ENCODE measurements around the gene PLCG1.
"Not testable (repeated sequence)": the region's sequence is repeated elsewhere in the genome, so short reads cannot be mapped to it uniquely, and the experiment has no call there.

The PLCG1 gene

DNA sequence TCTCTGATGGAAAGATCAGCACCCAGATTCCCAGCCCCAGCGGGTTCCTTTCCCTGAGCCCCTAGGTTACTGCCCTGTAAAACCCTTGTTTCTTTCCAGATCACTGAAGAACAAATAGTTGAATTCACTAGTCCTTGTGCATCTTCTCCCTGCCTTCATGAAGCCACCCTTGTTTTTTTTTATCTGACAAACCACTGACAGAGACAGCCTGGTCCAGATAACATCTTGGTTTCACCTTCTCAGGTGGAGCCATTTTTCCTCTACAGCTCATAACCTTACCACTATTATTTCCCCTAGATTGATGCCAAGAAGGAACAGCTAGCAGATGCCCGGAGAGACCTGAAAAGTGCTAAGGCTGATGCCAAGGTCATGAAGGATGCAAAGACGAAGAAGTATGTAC lies 15.9 kb upstream of the PLCG1 start:
- DNase-seq: no peak

GRCh38 chr20:41123631-41124030 lies 13.7 kb upstream of the PLCG1 start:
- DNase-seq: no peak
- intact Hi-C loops (cut with DNase I): no loop called here

More for the DNA sequence above, 15.9 kb upstream of the PLCG1 start:
- intact Hi-C loops (cut with DNase I): no loop called here

DNA sequence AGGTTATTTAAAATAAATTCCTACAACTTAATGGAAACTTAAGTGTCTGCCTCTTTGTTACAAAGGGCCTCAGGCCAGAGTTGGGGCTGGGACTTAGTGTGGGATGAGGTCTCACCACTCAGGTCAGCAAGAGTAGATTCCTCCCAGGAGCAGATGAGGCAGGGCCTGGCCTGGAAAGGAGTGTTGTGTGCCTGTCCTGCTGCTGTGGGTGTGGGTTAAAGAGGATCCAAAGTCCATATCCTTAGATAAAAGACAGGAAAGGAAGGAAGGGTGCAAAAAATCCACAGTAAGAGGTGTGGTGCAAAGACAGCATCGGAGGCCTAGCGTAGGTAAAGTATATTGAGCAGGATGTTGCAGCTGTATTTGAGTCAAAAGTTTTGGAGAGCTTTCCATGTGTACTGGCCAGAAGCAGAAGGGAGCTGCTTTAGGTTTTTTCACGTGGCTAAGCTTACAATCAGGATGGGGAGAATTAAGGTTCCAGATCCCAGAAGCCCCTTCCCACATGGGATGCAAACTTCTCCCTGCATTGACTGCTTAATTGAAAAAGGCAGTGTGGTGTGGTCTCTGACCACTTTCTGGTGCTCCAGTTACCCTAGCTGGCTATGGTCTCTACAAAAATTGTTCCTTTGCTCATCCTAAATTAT lies 12.8 kb upstream of the PLCG1 start:
- intact Hi-C loops (cut with DNase I): no loop called here
- no peak for DNase-seq

- peak in 2 of 42 donors; percentile 1 to 24 for DNase-seq
- intact Hi-C loops (cut with DNase I): no loop called here
Measured at GRCh38 chr20:41125530-41126457, 11.5 kb upstream of the PLCG1 start.

DNA sequence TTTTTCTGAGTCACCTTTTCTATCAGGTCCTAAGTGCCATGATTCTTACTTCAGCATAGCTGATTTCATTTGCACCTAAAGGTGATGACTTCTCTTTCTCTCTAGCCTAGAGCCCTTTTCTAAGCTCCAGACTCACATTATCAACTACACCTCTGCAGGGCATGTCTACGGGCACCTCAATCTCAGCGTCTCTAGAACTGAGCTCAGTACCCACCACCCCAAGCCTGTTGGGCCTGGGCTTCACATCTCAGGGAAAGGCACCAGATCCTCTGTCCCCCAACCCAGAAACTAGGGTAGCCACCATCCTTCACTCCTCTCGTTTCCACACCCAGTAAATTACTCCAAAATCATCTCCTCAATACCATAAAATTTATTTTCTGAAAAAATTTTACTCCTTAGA lies 10.6 kb upstream of the PLCG1 start:
- peak in 3 of 42 donors; percentile 5 to 33 (median 31) for DNase-seq
- intact Hi-C loops (cut with DNase I): no loop called here

DNA sequence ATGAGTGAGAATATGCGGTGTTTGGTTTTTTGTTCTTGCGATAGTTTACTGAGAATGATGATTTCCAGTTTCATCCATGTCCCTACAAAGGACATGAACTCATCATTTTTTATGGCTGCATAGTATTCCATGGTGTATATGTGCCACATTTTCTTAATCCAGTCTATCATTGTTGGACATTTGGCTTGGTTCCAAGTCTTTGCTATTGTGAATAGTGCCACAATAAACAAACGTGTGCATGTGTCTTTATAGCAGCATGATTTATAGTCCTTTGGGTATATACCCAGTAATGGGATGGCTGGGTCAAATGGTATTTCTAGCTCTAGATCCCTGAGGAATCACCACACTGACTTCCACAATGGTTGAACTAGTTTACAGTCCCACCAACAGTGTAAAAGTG lies 9.0 kb upstream of the PLCG1 start:
- intact Hi-C loops (cut with DNase I); DNase-seq: not testable (repeated sequence)

DNA sequence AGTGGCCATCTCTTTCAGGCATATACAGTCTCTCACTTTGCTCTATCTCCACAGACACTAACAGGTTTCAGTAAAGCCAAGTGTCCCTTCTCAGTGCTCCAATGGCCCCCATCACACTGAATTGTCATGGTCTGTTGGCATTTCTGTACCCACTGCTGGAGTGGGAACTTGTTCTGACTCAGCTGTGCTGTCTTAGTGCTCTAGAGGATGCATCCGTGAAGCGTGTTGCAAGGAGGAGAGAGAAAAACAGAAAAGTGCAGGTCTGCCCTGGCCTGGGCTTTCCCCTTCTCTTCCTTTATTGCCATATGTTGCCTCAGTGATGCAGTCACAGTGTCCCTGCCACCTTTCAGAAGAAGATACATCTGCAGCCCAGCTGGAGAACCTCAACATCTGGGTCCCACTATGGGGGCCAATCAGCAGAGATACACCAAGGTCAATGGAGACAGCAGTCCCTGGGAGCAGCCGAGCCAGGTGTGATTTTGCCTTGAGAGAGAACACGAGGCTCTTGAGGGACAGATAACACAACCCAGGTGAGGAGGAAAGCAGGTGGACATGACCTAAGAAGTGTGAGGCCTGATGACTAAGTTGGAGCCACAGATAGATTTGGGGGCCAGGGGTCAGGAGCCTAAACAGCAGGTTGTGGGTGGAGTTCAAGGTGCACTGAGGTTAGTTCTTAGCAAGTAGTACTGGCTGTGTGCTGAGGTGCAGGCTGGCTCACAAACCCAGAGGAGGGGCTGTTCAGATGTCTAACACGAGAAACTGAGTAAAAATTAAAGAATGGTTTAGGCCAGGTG lies 5.6 kb upstream of the PLCG1 start:
- peak in 4 of 42 donors; percentile 2 to 33 (median 10) for DNase-seq
- intact Hi-C loops (cut with DNase I): no loop called here

- intact Hi-C loops (cut with DNase I): not testable (repeated sequence)
- DNase-seq: peak in 2 of 42 donors; percentile 0 to 4
Measured at GRCh38 chr20:41132388-41132775, 5.0 kb upstream of the PLCG1 start.

DNA sequence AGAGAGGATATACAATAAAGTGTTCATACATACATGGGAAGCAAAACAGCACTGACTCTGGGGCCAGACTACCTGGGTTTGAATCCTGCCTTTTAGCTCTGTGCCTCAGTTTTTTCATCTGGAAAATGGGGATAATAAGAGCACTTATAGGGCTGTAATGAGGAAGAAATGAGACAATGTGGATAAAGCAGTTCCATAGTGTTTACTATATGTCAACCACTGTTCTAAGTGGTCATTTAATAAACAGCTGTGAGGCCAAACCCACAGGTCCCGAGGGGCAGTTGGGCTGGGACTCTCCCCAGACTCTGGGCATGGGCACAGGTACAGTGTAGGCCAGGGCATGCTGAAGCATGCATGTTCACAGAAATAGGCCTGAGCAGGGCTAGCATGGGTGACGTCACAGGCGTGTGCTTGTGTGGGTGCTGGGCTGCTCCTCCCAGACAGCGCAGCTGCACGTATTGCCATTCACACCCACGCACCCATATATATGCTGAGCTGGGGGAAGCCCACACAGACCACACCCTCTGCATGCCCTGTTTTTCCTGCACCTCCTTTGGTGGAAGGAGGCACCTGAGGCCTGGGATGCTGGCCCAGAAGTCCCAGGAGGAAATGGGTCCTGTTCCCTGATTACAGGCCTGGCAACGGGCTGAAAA lies 3.5 kb upstream of the PLCG1 start:
- intact Hi-C loops (cut with DNase I): no loop called here

DNA sequence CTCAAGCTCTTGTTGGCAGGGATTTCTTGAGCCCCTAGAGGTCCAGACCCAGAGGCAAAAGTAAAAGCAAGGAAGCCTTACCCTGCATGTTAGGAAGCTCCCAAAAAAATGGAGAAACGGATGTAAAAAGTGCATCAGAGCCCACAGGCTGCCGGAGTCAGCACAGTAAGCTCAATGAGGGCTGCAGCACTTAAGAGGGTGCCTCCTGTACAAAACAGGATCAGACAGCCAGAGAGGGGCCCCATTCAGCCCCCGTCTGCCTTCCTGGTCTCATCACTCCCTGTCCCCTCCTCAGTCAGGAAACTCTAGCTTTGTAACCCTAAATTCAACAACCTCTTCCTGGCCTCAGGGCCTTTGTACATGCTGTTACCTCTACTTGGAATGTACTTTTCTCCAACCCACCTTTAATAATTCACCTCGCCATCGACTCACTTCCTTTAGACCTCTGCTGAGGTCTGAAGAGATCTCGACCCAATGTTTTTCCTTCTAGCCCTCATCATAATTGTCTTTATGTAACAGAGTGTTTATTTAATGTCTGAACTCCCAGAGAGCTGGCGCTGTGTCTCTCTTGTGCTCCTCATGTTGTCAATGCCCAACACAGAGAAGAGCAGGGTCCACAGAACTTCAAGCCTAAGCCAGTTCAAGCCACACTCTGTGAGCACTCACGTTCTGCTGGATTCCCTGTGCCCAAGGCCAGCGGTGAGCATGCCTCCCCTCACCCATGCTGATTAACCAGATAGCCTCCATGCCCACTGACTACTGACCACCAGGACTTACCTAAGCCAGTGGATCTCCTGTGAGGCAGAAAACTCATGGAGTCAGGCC lies 2.8 kb upstream of the PLCG1 start:
- peak in 2 of 42 donors; percentile 4 to 18 for DNase-seq
- intact Hi-C loops (cut with DNase I): no loop called here

More for the DNA sequence above, 3.5 kb upstream of the PLCG1 start:
- DNase-seq: peak; percentile 39 to 93 (median 74)

GRCh38 chr20:41135187-41135887 lies 2.0 kb upstream of the PLCG1 start:
- peak in 12 of 42 donors; percentile 10 to 70 (median 43) for DNase-seq
- intact Hi-C loops (cut with DNase I): no loop called here

DNA sequence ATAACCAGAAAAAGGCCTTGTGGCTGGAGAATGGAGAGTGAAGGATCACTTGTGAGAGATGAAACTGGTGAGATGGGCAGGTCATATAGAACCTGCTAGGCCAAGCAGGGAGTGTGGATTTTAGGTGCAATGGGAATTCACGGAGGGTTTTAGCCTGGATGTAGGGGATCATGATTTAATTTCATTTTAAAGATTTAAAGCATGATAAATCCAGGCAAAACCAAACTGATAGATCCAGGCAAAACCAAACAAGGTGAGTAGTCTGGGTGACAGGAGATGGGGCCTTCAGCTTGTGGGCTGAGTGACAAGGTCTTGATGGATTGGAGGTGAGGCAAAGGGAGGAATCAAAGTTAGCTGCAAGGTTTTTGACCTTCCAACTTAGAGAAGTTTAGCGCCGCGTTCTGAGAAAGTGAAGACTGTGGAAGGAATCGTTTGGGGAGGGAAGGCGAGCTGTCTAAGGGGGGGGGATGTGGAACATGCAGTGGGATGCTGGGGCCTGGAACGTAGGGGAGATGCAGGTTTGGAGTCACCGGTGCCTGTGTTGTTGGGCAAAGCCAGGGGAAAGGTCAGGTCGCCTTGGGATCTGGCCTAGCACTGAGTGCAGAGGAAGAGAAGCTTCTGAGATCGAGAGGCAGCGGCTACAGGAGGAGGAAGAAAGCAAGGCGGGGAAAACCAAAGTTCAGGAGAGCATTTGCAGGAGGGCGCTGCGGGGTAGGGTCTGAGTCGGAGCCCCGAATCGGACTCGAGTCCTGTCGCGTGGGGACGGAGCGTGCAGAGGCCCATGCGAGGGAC lies 1.3 kb upstream of the PLCG1 start:
- DNase-seq: peak in 5 of 42 donors; percentile 21 to 43 (median 34)
- intact Hi-C loops (cut with DNase I): no loop called here

DNA sequence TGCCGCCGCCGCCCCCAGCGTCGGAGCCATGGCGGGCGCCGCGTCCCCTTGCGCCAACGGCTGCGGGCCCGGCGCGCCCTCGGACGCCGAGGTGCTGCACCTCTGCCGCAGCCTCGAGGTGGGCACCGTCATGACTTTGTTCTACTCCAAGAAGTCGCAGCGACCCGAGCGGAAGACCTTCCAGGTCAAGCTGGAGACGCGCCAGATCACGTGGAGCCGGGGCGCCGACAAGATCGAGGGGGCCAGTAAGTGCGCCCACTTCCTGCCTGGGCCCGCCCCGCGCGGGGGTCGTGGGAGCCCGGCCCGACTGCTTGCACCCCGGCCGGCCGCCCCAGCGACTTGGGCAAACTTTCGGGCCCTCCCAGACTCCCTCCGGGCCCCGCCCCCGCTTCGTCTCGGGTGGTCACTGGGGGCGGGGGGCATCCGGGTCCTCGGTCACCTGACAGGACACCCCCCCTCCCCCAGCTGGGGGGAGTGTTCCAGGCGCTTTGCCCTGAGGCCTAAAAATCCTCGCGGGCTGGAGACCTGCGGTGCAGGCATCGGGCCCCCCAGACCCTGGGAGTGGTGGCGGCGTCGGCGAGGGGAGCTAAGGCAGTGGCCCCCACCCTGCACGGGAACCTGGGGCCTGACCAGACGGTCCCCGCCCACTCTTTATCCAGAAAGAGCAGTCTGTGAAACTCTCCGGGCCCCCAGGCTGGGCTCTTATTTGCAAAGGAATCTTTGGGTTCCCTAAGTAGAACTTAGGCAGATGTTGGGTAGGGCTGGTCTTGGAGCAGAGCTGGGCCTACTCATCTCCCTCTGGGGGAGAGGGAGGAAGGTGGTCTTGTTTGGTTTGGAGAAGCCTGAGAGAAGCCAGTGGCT lies 501 bp downstream of the PLCG1 start:
- intact Hi-C loops (cut with DNase I): no loop called here
- peak in 35 of 42 donors; percentile 27 to 76 (median 54) for DNase-seq

DNA sequence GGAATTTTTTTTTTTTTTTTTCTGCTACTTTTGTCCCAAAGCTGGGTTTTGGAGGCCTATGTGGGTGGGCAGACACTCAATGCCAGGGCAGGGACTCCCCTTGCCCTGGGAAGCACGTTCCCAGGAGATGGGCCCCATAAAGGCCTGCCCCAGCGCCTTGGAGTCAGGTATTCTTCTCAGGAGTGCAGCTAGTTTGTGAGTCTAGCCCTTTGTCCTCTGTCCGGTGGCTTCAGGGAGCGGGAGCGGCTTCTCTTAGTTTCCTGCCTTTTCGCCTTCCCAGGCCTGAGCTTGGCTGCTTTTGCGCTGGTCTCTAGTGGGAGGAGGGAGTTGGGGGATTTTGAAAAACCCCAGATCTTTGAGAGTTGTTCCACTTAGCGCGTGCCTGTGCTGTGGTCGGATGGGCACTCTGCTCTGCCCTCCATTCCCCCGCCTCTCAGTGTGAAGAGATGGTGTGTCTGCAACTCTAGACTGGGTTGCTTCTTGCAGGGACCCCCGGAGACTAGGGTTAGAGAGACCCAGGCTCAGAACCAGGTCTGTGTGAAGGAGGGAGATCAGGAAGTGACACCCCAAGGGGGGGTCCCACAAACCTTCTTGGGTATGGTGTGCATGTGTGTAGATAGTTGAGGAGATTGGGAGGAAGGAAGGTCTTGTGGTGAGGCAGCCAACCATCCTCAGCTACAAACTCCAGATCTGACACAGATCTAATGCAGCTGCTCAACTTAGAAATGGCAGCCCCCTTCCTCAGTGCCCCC lies 1.3 kb downstream of the PLCG1 start:
- intact Hi-C loops (cut with DNase I): no loop called here
- DNase-seq: peak in 2 of 42 donors; percentile 11 to 34

Data from head of caudate nucleus (tissue), 42 donors.